Tibial nerve (tissue), 4 donors: ENCODE data around the gene PLA2G2E. TPM values are rescaled to one million over a fixed set of nuclear protein-coding genes. Genes with fewer than 3 reads are reported as not detected.
A peak's percentile ranks its signal among the peaks of the same experiment; 100 is the strongest.

Source experiments
- DNase-seq, 2 donors: peaks; one replicate each; pipeline ENCODE4 v3.0.0-alpha.2; 2019; ENCODE audit warnings: low spot score in 2 of 2
- H3K27ac ChIP-seq, 4 donors: fragments of 200-600 bp; sonication (generic) in 3 of 4; one replicate each; pipeline ENCODE4 v1.5.1; 2017 to 2019; ENCODE audit warnings: mild to moderate bottlenecking in 1 of 4
- H3K27me3 ChIP-seq, 2 donors: fragments of 200-600 bp; sonication (generic) in 1 of 2; one replicate each; pipeline versions ENCODE4 v1.5.1 to v1.6.0; 2017 to 2019
- H3K36me3 ChIP-seq, 3 donors: fragments of 200-600 bp; sonication (generic); one replicate each; pipeline ENCODE4 v1.5.1; 2018 to 2019
- H3K4me1 ChIP-seq, 4 donors: fragments of 200-600 bp; sonication (generic) in 3 of 4; one replicate each; pipeline ENCODE4 v1.5.1; 2017 to 2019
- H3K4me3 ChIP-seq, 4 donors: fragments of 200-600 bp; sonication (generic) in 3 of 4; one replicate each; pipeline ENCODE4 v1.5.1; 2017 to 2019; ENCODE audit warnings: mild to moderate bottlenecking in 1 of 4, moderate library complexity in 1 of 4
- H3K9me3 ChIP-seq, 4 donors: fragments of 200-600 bp; sonication (generic) in 3 of 4; one replicate each; pipeline ENCODE4 v1.5.1; 2017 to 2019
- CTCF ChIP-seq, 5 experiments: fragments of 200-600 bp in 3 of 5; fragments of 450-650 bp in 2 of 5; sonication (generic) in 3 of 5; IDR thresholded peaks; one replicate each; pipeline ENCODE4 v1.5.1; 2016 to 2019; ENCODE audit warnings: antibody characterized with exemption in 5 of 5, mild to moderate bottlenecking in 3 of 5, moderate library complexity in 2 of 5
- EP300 ChIP-seq, 2 donors: sonication (generic); formaldehyde crosslinking; IDR thresholded peaks; one replicate each; pipeline ENCODE4 v1.6.1; 2017; ENCODE audit warnings: antibody characterized with exemption in 2 of 2, mild to moderate bottlenecking in 1 of 2
- POLR2A ChIP-seq, 2 donors: fragments of 450-650 bp; IDR thresholded peaks; one replicate each; pipeline ENCODE4 v1.6.1; 2017; ENCODE audit warnings: antibody characterized with exemption in 2 of 2, mild to moderate bottlenecking in 2 of 2, moderate library complexity in 2 of 2
- WGBS, 2 donors: methylation state at CpG; one replicate each; pipeline ENCODE4 v1.1.5; 2018; 5-methylcytosine and 5-hydroxymethylcytosine counted together
- total RNA-seq, 4 donors: library from RNA; depleted of rRNA; stranded (reverse); fragments of >200 nt; gene quantifications; one replicate each; pipeline ENCODE4 v1.1.0, GENCODE V29; 2016

PLA2G2E gene
- total RNA-seq, 4 donors from 2014 or later = not detected

- H3K4me1 ChIP-seq = peaks cover 0 to 24% (median 7%) of the 10 kb centered on the region in 4 donors
- no peaks in the 10 kb centered on the region for H3K36me3 ChIP-seq
- TF ChIP-seq EP300 (IDR thresholded peaks at IDR 0.05) (no peak), POLR2A (IDR thresholded peaks at IDR 0.05) (no peak), CTCF (IDR thresholded peaks at IDR 0.05) (no peak)
- peaks cover 0 to 7% of the 10 kb centered on the region in 2 donors for H3K27me3 ChIP-seq
- no peak overlapping the region for H3K4me3 ChIP-seq
- no peak for DNase-seq
- 81 to 83% methylated on average over 4 of the region's 4 CpGs for WGBS, 2 donors
- H3K27ac ChIP-seq = no peak overlapping the region
- H3K9me3 ChIP-seq = no peaks in the 10 kb centered on the region
These were observed 43.8 kb downstream of the PLA2G2E start for GRCh38 chr1:19879661-19880060.

DNA sequence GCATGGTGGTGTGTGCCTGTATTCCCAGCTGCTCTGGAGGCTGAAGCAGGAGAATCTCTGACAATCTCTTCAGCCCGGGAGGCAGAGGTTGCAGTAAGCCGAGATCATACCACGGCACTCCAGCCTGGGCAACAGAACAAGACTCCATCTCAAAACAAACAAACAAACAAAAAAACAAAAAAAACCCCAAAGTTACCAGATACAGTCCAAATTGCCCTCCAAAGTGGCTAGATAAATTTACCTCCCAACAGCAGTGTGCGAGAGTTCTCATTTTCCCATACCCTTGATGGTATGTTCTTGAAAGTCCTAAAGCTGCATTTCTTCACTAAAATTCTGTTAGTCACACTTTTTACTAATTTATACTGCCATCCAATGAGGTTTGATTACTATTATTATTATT is 44.2 kb downstream of the PLA2G2E start:
- no peak for DNase-seq
- H3K9me3 ChIP-seq = no peaks in the 10 kb centered on the region
- WGBS, 2 donors = 88 to 91% methylated on average over 4 of the region's 4 CpGs
- no peaks in the 10 kb centered on the region for H3K36me3 ChIP-seq
- no peak overlapping the region for H3K27ac ChIP-seq
- TF ChIP-seq CTCF (IDR thresholded peaks at IDR 0.05) (no peak), POLR2A (IDR thresholded peaks at IDR 0.05) (no peak), EP300 (IDR thresholded peaks at IDR 0.05) (no peak)
- peaks cover 0 to 19% (median 7%) of the 10 kb centered on the region in 4 donors for H3K4me1 ChIP-seq
- peaks cover 0 to 11% of the 10 kb centered on the region in 2 donors for H3K27me3 ChIP-seq
- H3K4me3 ChIP-seq = no peak overlapping the region

GRCh38 chr1:19878637-19878985 is 44.8 kb downstream of the PLA2G2E start:
- no peaks in the 10 kb centered on the region for H3K9me3 ChIP-seq
- DNase-seq = no peak
- peaks cover 0 to 13% (median 4%) of the 10 kb centered on the region in 4 donors for H3K4me1 ChIP-seq
- TF ChIP-seq EP300 (IDR thresholded peaks at IDR 0.05) (no peak), POLR2A (IDR thresholded peaks at IDR 0.05) (no peak), CTCF (IDR thresholded peaks at IDR 0.05) (no peak)
- H3K27me3 ChIP-seq = peaks cover 0 to 14% of the 10 kb centered on the region in 2 donors
- 74 to 84% methylated on average over 12 of the region's 12 CpGs for WGBS, 2 donors
- H3K4me3 ChIP-seq = no peak overlapping the region
- no peaks in the 10 kb centered on the region for H3K36me3 ChIP-seq
- H3K27ac ChIP-seq = peak overlapping the region in 1 of 4 donors; percentile 35

DNA sequence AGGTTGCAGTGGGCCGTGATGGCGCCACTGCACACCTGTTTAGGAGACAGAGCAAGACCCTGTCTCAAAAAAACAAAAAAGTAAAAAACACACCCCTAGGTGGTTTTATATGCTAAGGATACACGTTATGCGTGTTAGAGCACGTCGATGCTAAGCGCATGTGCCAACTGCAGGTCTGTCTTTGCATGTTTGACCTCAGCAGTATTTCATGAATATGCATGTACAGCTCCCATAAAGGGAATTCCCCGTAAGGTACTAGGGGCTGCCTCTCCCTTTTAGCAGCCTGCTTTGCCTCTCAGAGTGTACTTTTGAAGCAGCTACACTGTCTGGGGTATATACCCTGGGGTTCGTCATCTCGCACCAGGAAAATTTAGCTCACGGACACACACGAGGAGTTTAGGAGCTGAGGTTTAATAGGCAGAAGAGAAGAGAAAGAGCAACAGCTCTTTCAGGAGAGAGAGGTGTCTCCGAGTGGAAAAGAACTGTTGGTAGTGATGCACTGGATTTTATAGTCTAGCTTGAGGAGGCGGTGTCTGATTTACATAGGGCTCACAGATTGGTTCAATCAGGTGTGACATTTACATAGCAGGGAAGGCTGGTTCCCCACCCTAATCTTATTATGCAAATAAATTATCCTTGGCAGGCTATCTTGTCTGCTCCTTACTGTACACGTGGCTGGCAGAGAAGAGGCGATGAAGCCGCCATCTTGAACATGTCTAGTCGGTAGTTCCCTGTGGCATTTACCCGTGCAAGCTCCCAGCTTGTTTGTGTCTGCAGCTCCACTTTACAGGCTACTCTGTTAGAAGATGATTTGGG is 45.4 kb downstream of the PLA2G2E start:
- WGBS, 2 donors = 73 to 74% methylated on average over 19 of the region's 19 CpGs
- no peak for TF ChIP-seq POLR2A (IDR thresholded peaks at IDR 0.05)
- no peak for TF ChIP-seq EP300 (IDR thresholded peaks at IDR 0.05)
- H3K27ac ChIP-seq = peak overlapping the region in 1 of 4 donors; percentile 35
- H3K4me1 ChIP-seq = peaks cover 0 to 7% (median 2%) of the 10 kb centered on the region in 4 donors
- no peak for DNase-seq
- H3K36me3 ChIP-seq = no peaks in the 10 kb centered on the region
- H3K9me3 ChIP-seq = no peaks in the 10 kb centered on the region
- H3K4me3 ChIP-seq = no peak overlapping the region
- H3K27me3 ChIP-seq = peaks cover 0 to 14% of the 10 kb centered on the region in 2 donors

- H3K27ac ChIP-seq = no peak overlapping the region
- peaks cover 0 to 6% (median 2%) of the 10 kb centered on the region in 4 donors for H3K4me1 ChIP-seq
- whole genome bisulfite sequencing, 2 donors = 63 to 67% methylated on average over 16 of the region's 16 CpGs
- no peak for DNase-seq
- no peaks in the 10 kb centered on the region for H3K36me3 ChIP-seq
- H3K4me3 ChIP-seq = no peak overlapping the region
- no peak for TF ChIP-seq CTCF (IDR thresholded peaks at IDR 0.05)
- no peak for TF ChIP-seq POLR2A (IDR thresholded peaks at IDR 0.05)
- TF ChIP-seq EP300 (IDR thresholded peaks at IDR 0.05) = no peak
- H3K27me3 ChIP-seq = peaks cover 0 to 14% of the 10 kb centered on the region in 2 donors
- no peaks in the 10 kb centered on the region for H3K9me3 ChIP-seq
These were observed 46.2 kb downstream of the PLA2G2E start for GRCh38 chr1:19877181-19877750.
